GM12875 (cell line): ENCODE results near the gene GGT6.

Experiments used
- H3K4me3 ChIP-seq: one replicate; pipeline ENCODE4 v1.5.1; 2011; ENCODE audit warnings: low read depth, low read length, control low read depth
- TF ChIP-seq, protein P1 (sequence below): IDR thresholded peaks from 2 replicates; pipeline ENCODE4 v1.5.1; 2011; ENCODE audit warnings: low read depth, mild to moderate bottlenecking, control low read depth, inconsistent platforms, low read length, moderate library complexity, borderline replicate concordance; ENCODE audit not compliant: insufficient read depth

Gene GGT6

DNA sequence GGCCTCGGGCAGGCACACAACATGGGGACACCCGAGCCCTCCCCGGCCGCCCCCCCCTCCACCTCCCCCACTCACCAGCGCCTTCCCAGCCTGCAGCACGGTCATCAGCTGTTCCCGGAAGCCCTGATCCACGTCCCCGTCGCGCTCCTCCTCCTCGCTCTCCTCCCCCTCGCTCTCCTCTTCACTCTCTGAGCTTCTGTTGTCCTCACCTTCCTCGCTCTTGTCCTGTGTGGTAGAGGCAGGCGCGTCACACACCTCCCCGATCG is 15.5 kb downstream of the GGT6 start:
- H3K4me3 ChIP-seq = no peak overlapping the region
- TF ChIP-seq, protein P1, sequence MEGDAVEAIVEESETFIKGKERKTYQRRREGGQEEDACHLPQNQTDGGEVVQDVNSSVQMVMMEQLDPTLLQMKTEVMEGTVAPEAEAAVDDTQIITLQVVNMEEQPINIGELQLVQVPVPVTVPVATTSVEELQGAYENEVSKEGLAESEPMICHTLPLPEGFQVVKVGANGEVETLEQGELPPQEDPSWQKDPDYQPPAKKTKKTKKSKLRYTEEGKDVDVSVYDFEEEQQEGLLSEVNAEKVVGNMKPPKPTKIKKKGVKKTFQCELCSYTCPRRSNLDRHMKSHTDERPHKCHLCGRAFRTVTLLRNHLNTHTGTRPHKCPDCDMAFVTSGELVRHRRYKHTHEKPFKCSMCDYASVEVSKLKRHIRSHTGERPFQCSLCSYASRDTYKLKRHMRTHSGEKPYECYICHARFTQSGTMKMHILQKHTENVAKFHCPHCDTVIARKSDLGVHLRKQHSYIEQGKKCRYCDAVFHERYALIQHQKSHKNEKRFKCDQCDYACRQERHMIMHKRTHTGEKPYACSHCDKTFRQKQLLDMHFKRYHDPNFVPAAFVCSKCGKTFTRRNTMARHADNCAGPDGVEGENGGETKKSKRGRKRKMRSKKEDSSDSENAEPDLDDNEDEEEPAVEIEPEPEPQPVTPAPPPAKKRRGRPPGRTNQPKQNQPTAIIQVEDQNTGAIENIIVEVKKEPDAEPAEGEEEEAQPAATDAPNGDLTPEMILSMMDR = no peak

DNA sequence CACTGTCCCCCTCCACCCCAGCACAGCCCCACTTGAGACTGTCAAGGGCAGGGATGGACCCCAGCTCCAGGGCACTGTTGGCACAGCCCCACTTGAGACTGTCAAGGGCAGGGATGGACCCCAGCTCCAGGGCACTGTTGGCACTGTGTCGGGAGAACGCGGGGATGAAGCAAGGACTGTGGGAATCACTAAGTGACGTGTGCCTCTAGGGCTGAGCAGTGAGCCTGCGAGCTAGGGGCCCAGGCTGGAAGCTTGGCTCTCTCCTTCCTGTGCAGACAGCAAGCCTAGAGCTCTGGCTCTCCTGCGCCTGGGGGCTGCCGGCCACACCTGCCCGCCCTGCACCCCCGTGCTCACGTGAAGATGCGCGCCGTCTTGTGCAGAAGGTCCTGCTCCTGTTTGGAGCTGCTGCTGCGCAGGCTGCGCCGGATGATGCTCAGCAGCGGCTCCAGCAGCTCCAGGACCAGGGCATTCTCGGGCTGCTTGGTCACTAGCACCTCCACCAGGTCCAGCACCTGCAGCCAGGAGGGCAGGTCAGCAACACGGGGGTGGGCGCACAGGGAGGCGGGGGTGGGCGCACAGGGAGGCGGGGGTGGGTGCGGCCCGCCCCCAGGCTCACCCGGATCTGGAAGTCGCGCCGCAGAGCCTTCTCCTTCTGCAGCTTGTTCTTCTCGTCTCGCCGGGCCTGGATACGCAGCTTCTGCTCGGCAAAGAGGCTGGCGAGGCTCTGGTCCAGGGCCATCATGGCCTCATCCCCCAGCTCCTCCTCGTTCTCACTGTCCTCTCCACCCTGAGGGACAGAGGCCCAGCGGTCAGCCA is 16.0 kb downstream of the GGT6 start:
- H3K4me3 ChIP-seq = no peak overlapping the region
- TF ChIP-seq, protein P1 = no peak

DNA sequence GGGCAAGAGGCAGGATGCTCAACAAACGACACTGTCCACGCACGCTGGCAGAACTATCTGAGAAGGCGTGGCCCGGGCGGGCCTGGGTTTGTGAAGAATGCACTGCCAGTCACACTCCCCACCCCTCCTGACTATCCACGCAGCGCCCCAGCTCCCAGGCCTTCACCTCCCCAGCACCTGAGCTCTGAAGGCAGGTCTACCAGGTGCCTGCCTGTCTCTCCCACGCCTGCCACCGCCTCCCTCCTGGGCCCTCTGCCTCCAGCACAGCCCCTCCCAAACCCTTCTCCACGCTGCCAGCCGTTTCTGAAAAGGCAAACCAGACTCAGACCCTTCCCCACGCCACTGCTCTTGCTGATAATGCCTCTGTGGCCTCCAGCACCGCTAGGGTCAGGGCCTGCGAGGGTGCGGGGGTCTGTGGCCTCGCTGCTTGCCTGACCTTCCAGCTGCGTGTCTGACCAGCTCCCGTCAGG is 16.8 kb downstream of the GGT6 start:
- TF ChIP-seq, protein P1 = no peak
- no peak overlapping the region for H3K4me3 ChIP-seq

DNA sequence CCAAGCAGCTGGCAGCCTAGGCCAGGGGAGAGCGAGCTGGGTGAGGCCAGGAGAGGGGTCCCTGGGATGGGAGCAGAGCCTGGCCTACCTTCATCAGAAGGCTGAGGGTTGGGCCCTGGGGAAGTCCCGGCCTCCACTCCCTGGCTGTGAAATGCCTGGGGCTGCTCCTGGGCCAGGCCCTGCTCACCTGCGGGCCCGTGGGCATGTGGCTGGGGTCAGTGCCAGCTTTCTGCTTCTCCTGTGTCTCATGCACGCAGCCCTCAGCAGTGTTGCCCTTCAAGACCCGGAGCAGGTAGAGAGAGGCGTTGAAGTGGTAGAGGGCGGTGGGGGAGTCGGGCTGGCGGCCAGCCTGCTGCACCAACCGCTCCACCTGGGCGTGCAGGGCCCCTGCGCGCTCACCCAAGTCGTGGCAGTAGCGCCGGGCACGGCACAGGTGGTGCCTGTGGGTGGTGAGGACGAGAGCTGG is 17.6 kb downstream of the GGT6 start:
- H3K4me3 ChIP-seq = no peak overlapping the region

DNA sequence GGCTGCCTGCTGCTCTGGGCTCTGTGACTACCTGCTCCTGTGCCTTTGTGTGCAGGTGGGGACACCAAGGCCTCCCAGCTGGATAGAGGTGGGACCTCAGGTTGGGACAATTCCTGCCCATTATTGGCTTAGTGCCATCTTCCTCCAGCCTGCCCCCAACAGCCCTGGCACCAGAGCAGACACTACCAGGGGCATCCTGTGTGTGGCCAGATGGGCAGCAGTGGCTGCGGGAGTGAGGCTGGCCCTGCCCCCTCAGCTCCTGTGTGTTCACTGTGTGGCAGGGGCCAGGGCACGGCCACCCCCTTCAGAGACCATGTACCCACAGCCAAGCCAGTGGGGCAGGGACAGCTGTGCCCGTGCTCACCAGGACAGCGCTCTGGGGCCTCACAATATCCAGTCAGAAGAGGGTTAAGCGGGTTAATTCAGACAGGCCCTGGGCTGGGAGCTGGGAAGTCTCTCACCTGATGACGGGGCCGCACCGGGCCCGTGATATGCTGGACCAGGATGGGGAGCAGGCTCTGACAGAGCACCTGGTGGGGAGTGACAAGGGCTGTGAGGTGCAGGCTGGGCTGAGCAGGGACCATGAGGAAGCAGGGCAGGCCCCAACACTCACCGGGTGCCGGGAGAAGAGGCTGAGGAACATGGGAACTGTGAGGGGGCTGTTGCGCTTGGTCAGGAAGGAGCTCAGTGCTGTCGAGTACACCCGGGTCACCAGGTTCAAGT is 18.2 kb downstream of the GGT6 start:
- no peak overlapping the region for H3K4me3 ChIP-seq
- TF ChIP-seq, protein P1 = no peak

More for the DNA sequence above, 17.6 kb downstream of the GGT6 start:
- TF ChIP-seq, protein P1 = no peak

DNA sequence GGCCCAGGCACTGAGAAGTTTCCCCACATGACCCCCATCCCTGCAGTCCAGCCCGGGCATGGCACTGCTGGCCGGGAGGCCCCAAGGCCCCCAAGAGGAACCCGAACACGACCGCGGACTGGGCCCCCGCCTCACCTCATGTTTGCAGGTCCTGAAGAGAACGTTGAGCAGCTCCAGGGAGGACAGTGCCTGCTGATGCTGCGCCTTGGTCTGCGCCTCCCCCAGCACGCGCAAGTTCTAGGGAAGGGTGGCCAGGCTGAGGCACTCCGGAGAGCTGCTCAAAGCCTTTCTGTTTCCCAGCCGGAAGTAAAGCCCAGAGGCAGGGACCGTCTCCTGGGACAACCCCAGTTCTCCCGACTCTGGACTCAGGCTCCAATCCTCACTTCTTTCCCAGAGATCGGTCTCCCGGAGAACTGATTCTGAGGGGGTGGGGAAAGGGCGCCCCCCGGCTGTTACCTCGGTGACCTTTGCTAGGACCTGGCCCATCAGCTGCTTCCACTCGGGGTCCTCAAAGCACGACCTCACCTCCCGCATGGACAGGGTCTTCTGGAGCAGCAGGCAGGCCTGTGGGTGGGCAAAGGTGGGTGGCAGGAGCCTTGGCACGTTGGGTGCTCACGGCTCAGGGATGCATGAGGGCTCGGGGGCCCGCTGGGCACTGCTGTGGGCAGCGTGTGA is 18.9 kb downstream of the GGT6 start:
- H3K4me3 ChIP-seq = no peak overlapping the region
- TF ChIP-seq, protein P1 = no peak
